ENCODE results near the gene OSCP1. TPM values are rescaled to one million over a fixed set of nuclear protein-coding genes. Genes with fewer than 3 reads are reported as not detected.

The OSCP1 gene
- polyA plus RNA-seq, 1 of the 3 experiments (the other 2 are of a cell fraction): 11.9 TPM

DNA sequence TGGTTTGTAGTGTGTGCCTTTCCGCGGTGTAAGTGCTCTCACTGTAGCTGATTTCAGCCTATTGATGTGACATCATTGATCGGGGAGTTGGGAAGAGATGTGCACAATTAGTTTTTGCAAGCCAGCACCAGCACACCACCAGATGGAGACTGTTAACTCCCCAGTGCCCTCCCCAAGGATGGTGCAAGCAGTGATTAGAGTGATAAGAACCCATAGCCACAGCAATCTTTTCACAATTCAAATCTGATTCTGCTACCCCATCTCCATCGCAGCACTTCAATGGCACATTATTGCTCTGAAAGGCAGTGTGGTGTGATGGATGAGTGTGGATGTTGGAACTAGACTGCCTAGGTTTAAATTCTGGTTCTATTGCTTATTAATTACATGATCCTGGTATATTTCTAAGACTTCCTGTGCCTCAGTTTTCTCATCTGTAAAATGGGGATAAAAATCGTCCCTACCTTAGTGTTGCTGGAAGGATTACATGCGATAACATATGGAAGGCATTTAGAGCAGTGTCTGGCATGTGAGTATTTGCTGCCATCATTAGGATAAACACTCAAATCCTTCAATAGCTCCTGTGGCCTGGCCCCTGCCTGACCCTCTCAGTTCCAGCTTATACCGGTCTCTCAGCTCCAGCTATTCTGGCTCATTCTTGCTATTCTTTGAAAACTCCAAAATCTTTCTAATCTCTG is 25.8 kb upstream of the OSCP1 start:
- DNase-seq: peak; percentile 62
- no peaks in the 10 kb centered on the region for H3K9me2 ChIP-seq
- H3K4me1 ChIP-seq (ENCODE audit: control insufficient read depth in 1 of 2, insufficient read depth in 2 of 2, low read depth in 1 of 2, low read length in 1 of 2): peaks cover 0 to 10% of the 10 kb centered on the region in 2 experiments; a peak in 1 of 4 replicates
- peak; percentile 28; the same call in 1 of the 2 replicates for TF ChIP-seq RAD21 (IDR thresholded peaks at IDR 0.05; ENCODE audit: low read length)
- TF ChIP-seq GATA2 (CRISPR knock-in tag; IDR thresholded peaks at IDR 0.05): peak; percentile 79
- TF ChIP-seq, protein P1, sequence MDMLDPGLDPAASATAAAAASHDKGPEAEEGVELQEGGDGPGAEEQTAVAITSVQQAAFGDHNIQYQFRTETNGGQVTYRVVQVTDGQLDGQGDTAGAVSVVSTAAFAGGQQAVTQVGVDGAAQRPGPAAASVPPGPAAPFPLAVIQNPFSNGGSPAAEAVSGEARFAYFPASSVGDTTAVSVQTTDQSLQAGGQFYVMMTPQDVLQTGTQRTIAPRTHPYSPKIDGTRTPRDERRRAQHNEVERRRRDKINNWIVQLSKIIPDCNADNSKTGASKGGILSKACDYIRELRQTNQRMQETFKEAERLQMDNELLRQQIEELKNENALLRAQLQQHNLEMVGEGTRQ (IDR thresholded peaks at IDR 0.05; ENCODE audit: borderline replicate concordance, low read depth, low read length): no peak
- TF ChIP-seq TCF12 (IDR thresholded peaks at IDR 0.05): no peak
- peak overlapping the region in 1 of 2 experiments; percentile 75; a peak in 2 of 4 replicates for H3K27ac ChIP-seq (ENCODE audit: low read depth in 2 of 2, low read length in 1 of 2)
- H3K9ac ChIP-seq: no peak overlapping the region
- no peaks in the 10 kb centered on the region for H3F3A ChIP-seq (replicated peaks; ENCODE audit: insufficient read depth)
- no peaks in the 10 kb centered on the region for H4K20me1 ChIP-seq (ENCODE audit: insufficient read depth)
- H2AFZ ChIP-seq (ENCODE audit: low read depth): no peak overlapping the region
- POLR2A ChIA-PET: interaction anchor here (1.3 kb wide), 1 partner anchor 26 kb away, joined by 3 read pairs; the partner anchor contains the start of gene OSCP1
- H3K79me2 ChIP-seq (ENCODE audit: insufficient read depth): no peaks in the 10 kb centered on the region
- CTCF ChIA-PET: interaction anchor here (0.8 to 1.2 kb wide), 2 partner anchors 12 to 40 kb away, joined by 3 to 6 read pairs; partner anchors contain the start of gene MRPS15
- 79% methylated on average over 7 of the region's 7 CpGs for whole genome bisulfite sequencing (ENCODE audit: low lambda C conversion rate)
- H3K4me3 ChIP-seq (ENCODE audit: low read depth in 2 of 2, low read length in 1 of 2): no peak overlapping the region
- no peaks in the 10 kb centered on the region for H3K36me3 ChIP-seq (replicated peaks in 1 of 2; ENCODE audit: control insufficient read depth in 1 of 2, insufficient read depth in 2 of 2, low read length in 1 of 2)
- H3K9me3 ChIP-seq: no peaks in the 10 kb centered on the region
- no peaks in the 10 kb centered on the region for H3K27me3 ChIP-seq (ENCODE audit: insufficient read depth)
- no peak overlapping the region for H3K4me2 ChIP-seq

DNA sequence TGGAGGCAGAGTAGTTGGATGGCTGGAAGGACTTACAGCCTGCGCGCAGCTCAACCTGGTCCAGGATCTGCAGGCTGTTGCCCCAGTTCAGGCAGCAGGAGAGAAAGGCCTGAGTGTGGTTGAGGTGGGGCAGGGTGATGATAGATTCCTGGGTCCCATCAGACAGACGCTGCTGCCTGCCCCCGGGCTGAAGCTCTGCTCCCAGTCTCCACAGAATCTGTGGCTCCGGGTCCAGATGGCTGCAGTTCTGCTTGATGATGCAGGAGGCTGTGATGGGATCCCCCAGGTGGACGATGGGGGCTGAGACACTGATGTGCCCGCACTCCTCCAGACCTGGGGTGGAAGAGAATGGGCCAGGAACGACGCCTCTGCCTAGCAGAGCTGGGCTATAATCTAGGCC is 25.1 kb upstream of the OSCP1 start:
- Histone ChIP-seq H3K9ac (no peak overlapping the region), H3K4me3 (ENCODE audit: low read depth in 2 of 2, low read length in 1 of 2) (no peak overlapping the region), H3K4me1 (ENCODE audit: control insufficient read depth in 1 of 2, insufficient read depth in 2 of 2, low read depth in 1 of 2, low read length in 1 of 2) (peaks cover 0 to 10% of the 10 kb centered on the region in 2 experiments; a peak in 1 of 4 replicates), H3K36me3 (replicated peaks in 1 of 2; ENCODE audit: control insufficient read depth in 1 of 2, insufficient read depth in 2 of 2, low read length in 1 of 2) (no peaks in the 10 kb centered on the region), H4K20me1 (ENCODE audit: insufficient read depth) (no peaks in the 10 kb centered on the region), H3K27ac (ENCODE audit: low read depth in 2 of 2, low read length in 1 of 2) (peak overlapping the region in 1 of 2 experiments; percentile 75; a peak in 2 of 4 replicates), H3K9me2 (no peaks in the 10 kb centered on the region), H3K9me3 (no peaks in the 10 kb centered on the region), H2AFZ (ENCODE audit: low read depth) (no peak overlapping the region), H3K27me3 (ENCODE audit: insufficient read depth) (no peaks in the 10 kb centered on the region), H3K4me2 (no peak overlapping the region), H3F3A (replicated peaks; ENCODE audit: insufficient read depth) (no peaks in the 10 kb centered on the region), H3K79me2 (ENCODE audit: insufficient read depth) (no peaks in the 10 kb centered on the region)
- TF ChIP-seq EP300 (IDR thresholded peaks at IDR 0.05; ENCODE audit: borderline replicate concordance in 1 of 2, low read depth in 1 of 2, low read length in 1 of 2) (peak in 1 of 2 experiments; percentile 45; a peak in 1 of 4 replicates), RCOR1 (IDR thresholded peaks at IDR 0.05; ENCODE audit: low read length) (peak; percentile 47; the same call in 1 of the 2 replicates), POLR2AphosphoS5 (IDR thresholded peaks at IDR 0.05; ENCODE audit: low read depth, low read length) (no peak)
- 66% methylated on average over 7 of the region's 9 CpGs for WGBS (ENCODE audit: low lambda C conversion rate)
- ChIA-PET CTCF (interaction anchor here (0.8 kb wide), 1 partner anchor 11 kb away, joined by 3 read pairs; the partner anchor contains the start of gene MRPS15), POLR2A (interaction anchor here (1.3 to 2.1 kb wide), 2 partner anchors 11 to 25 kb away, joined by 3 to 8 read pairs; partner anchors contain the start of genes MRPS15 and OSCP1)
- peak; percentile 83 for DNase-seq

DNA sequence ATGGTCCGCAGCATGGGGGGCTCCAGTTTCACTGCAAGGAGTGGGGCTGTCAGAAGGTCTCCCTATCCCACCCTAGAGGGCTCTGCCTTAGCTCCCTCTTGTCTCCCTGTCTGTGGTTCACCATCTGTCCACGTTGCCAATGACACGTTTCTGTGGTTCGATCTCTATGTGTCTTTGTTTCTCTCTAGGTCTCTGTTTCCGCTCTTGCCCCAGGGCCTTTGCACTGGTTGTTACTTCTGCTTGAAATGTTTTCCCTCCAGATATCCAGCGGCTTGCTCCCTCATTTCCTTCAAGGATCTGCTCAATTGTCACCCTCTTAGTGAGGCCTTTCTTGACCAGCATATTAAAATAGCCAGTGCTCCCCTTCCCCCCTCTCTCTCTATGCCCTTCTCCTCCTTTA is 22.4 kb upstream of the OSCP1 start:
- Histone ChIP-seq H3K27ac (ENCODE audit: low read depth in 2 of 2, low read length in 1 of 2) (no peak overlapping the region), H3K36me3 (replicated peaks in 1 of 2; ENCODE audit: control insufficient read depth in 1 of 2, insufficient read depth in 2 of 2, low read length in 1 of 2) (no peaks in the 10 kb centered on the region), H3K27me3 (ENCODE audit: insufficient read depth) (no peaks in the 10 kb centered on the region), H4K20me1 (ENCODE audit: insufficient read depth) (no peaks in the 10 kb centered on the region), H3K9ac (no peak overlapping the region), H3K79me2 (ENCODE audit: insufficient read depth) (no peaks in the 10 kb centered on the region), H3K4me1 (ENCODE audit: control insufficient read depth in 1 of 2, insufficient read depth in 2 of 2, low read depth in 1 of 2, low read length in 1 of 2) (peaks cover 0 to 10% of the 10 kb centered on the region in 2 experiments; a peak in 1 of 4 replicates), H3K9me3 (no peaks in the 10 kb centered on the region), H3F3A (replicated peaks; ENCODE audit: insufficient read depth) (peaks cover 3% of the 10 kb centered on the region), H3K4me2 (no peak overlapping the region), H3K4me3 (ENCODE audit: low read depth in 2 of 2, low read length in 1 of 2) (no peak overlapping the region), H3K9me2 (no peaks in the 10 kb centered on the region), H2AFZ (ENCODE audit: low read depth) (no peak overlapping the region)
- no peak for DNase-seq
- ChIA-PET CTCF (interaction anchor here (1.0 kb wide), 1 partner anchor 338 kb away, joined by 3 read pairs; no protein-coding TSS in a partner anchor), POLR2A (no interaction called here)
- 71% methylated on average over 6 of the region's 6 CpGs for whole genome bisulfite sequencing (ENCODE audit: low lambda C conversion rate)
- TF ChIP-seq, protein P2, sequence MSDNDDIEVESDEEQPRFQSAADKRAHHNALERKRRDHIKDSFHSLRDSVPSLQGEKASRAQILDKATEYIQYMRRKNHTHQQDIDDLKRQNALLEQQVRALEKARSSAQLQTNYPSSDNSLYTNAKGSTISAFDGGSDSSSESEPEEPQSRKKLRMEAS (IDR thresholded peaks at IDR 0.05; ENCODE audit: low read depth): no peak
- no peak for TF ChIP-seq YY1 (IDR thresholded peaks at IDR 0.05; ENCODE audit: low read depth)
- TF ChIP-seq GABPA (IDR thresholded peaks at IDR 0.05; ENCODE audit: low read depth): no peak
- TF ChIP-seq, protein P1 (IDR thresholded peaks at IDR 0.05; ENCODE audit: borderline replicate concordance, low read depth, low read length): no peak
- no peak for TF ChIP-seq SIN3A (IDR thresholded peaks at IDR 0.05; ENCODE audit: borderline replicate concordance, low read depth, low read length)
- TF ChIP-seq MEF2A (IDR thresholded peaks at IDR 0.05; ENCODE audit: borderline replicate concordance, low read depth): no peak
- no peak for TF ChIP-seq GATA2 (CRISPR knock-in tag; IDR thresholded peaks at IDR 0.05)
- no peak for TF ChIP-seq EP300 (IDR thresholded peaks at IDR 0.05; ENCODE audit: borderline replicate concordance in 1 of 2, low read depth in 1 of 2, low read length in 1 of 2)
- TF ChIP-seq, protein P3, sequence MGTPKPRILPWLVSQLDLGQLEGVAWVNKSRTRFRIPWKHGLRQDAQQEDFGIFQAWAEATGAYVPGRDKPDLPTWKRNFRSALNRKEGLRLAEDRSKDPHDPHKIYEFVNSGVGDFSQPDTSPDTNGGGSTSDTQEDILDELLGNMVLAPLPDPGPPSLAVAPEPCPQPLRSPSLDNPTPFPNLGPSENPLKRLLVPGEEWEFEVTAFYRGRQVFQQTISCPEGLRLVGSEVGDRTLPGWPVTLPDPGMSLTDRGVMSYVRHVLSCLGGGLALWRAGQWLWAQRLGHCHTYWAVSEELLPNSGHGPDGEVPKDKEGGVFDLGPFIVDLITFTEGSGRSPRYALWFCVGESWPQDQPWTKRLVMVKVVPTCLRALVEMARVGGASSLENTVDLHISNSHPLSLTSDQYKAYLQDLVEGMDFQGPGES (IDR thresholded peaks at IDR 0.05; ENCODE audit: low read depth, low read length): no peak
- TF ChIP-seq, protein P4, sequence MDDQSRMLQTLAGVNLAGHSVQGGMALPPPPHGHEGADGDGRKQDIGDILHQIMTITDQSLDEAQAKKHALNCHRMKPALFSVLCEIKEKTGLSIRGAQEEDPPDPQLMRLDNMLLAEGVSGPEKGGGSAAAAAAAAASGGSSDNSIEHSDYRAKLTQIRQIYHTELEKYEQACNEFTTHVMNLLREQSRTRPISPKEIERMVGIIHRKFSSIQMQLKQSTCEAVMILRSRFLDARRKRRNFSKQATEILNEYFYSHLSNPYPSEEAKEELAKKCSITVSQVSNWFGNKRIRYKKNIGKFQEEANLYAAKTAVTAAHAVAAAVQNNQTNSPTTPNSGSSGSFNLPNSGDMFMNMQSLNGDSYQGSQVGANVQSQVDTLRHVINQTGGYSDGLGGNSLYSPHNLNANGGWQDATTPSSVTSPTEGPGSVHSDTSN (IDR thresholded peaks at IDR 0.05): no peak
- TF ChIP-seq TAF1 (IDR thresholded peaks at IDR 0.05; ENCODE audit: borderline replicate concordance, low read depth, low read length): no peak
- TF ChIP-seq FOXM1 (IDR thresholded peaks at IDR 0.05; ENCODE audit: low read depth): no peak

All from SK-N-SH (cell line).